HPDE6-E6E7 (cell line): ENCODE results near the gene LRP1-AS.

Experiments used
- DNase-seq: peaks from one replicate; pipeline ENCODE4 v3.0.0; 2011; ENCODE audit warnings: missing footprints; ENCODE audit errors: extremely low spot score

Gene LRP1-AS

GRCh38 chr12:57146961-57147944, at the start of gene LRP1-AS:
TSS of gene LRP1-AS (minus strand) at chr12:57147619.
- DNase-seq = no peak

GRCh38 chr12:57196956-57197355, 49.5 kb upstream of the LRP1-AS start:
- DNase-seq = no peak

- DNase-seq = no peak
These were observed 49.0 kb upstream of the LRP1-AS start for GRCh38 chr12:57196439-57196838.

- DNase-seq = no peak
These were observed 48.4 kb upstream of the LRP1-AS start for GRCh38 chr12:57195611-57196371.

GRCh38 chr12:57195186-57195585, 47.8 kb upstream of the LRP1-AS start:
- no peak for DNase-seq

GRCh38 chr12:57194253-57194652, 46.8 kb upstream of the LRP1-AS start:
- DNase-seq = no peak

- DNase-seq = no peak
These were observed 46.4 kb upstream of the LRP1-AS start for GRCh38 chr12:57193706-57194245.

GRCh38 chr12:57192920-57193319, 45.5 kb upstream of the LRP1-AS start:
- DNase-seq = no peak

GRCh38 chr12:57191410-57191809, 44.0 kb upstream of the LRP1-AS start:
- no peak for DNase-seq

GRCh38 chr12:57190821-57191220, 43.4 kb upstream of the LRP1-AS start:
- no peak for DNase-seq

GRCh38 chr12:57190037-57190436, 42.6 kb upstream of the LRP1-AS start:
- no peak for DNase-seq

GRCh38 chr12:57188090-57188425, 40.6 kb upstream of the LRP1-AS start:
- peak; percentile 45 for DNase-seq

- DNase-seq = no peak
These were observed 40.0 kb upstream of the LRP1-AS start for GRCh38 chr12:57187222-57188089.

- no peak for DNase-seq
These were observed 38.6 kb upstream of the LRP1-AS start for GRCh38 chr12:57185906-57186508.

GRCh38 chr12:57185403-57185802, 38.0 kb upstream of the LRP1-AS start:
- DNase-seq = no peak

GRCh38 chr12:57183939-57184725, 36.7 kb upstream of the LRP1-AS start:
- no peak for DNase-seq

GRCh38 chr12:57182918-57183575, 35.6 kb upstream of the LRP1-AS start:
- peak; percentile 95 for DNase-seq

- no peak for DNase-seq
These were observed 34.2 kb upstream of the LRP1-AS start for GRCh38 chr12:57181561-57182155.

- DNase-seq = no peak
These were observed 33.7 kb upstream of the LRP1-AS start for GRCh38 chr12:57181072-57181471.
